Measurements from ENCODE around the gene SFXN2.
A peak's percentile ranks its signal among the peaks of the same experiment; 100 is the strongest.

SFXN2 gene

DNA sequence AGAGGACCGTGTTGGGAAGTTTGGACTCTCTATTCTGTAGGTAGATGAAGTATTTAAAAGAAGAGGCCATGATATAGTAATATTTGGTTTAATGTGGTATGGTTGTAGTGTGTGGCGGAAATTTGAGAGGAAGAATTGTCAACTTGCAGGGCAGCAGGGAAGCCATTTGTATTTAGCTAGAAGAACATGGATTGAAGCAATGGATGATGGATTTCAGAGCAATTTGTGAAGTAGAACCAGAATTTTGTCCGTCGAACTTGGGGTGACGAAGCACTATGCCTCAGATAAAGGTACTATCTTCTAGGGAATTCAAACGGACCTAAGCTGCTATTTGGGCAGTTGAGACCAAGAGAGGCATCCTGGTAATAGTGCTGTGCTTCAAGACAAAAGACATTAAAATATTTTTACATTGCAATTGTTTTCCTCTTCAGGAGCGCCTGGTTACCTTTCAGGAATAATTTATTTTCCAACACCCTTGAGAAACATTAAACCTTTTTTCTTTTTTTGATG, 28.7 kb downstream of the SFXN2 start:
- no peak for DNase-seq (ENCODE audit: low read depth, low spot score)
- H3K4me3 ChIP-seq (ENCODE audit: low read depth, low read length) = no peak overlapping the region
- in situ Hi-C loops (cut with HindIII; ENCODE audit: low sequenced_read_pairs) = no loop called here
- TF ChIP-seq, protein P1, sequence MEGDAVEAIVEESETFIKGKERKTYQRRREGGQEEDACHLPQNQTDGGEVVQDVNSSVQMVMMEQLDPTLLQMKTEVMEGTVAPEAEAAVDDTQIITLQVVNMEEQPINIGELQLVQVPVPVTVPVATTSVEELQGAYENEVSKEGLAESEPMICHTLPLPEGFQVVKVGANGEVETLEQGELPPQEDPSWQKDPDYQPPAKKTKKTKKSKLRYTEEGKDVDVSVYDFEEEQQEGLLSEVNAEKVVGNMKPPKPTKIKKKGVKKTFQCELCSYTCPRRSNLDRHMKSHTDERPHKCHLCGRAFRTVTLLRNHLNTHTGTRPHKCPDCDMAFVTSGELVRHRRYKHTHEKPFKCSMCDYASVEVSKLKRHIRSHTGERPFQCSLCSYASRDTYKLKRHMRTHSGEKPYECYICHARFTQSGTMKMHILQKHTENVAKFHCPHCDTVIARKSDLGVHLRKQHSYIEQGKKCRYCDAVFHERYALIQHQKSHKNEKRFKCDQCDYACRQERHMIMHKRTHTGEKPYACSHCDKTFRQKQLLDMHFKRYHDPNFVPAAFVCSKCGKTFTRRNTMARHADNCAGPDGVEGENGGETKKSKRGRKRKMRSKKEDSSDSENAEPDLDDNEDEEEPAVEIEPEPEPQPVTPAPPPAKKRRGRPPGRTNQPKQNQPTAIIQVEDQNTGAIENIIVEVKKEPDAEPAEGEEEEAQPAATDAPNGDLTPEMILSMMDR (IDR thresholded peaks at IDR 0.05; ENCODE audit: low read depth, low read length) = no peak

DNA sequence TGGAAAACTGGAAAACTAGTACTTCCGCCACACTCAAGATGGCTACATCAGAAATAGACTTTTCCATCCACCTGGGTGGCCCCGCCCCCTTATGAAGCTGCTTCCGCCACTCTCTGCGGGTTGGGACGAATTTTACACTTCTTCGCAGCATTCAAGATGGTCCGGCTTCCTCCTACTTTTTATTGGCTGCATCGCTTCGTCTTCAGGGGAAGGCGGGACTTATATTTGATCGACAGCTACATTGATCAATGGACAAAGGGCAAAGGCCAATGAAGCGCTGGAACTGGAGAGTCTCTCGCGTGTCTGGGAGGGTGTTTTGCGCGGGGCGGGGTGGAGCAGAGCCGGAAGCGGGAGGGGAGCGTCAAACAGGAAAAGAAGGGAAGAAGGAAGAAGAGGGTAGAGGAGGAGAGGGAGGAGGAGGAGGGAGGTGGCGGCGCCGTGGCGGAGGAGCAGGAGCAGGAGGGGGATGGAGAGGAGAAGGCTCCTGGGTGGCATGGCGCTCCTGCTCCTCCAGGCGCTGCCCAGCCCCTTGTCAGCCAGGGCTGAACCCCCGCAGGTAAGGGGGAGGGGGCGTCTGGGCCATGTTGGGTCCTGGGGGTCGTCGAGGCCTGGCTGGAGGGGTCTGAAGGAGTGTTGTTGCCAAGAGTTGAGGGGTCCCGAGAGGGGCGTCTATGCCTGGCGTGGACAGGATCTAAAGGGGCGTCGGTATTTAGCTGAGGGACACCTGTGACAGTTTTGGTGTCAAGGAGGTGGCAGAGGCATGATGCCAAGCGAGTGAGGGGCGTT, 29.3 kb downstream of the SFXN2 start, which contains the start of gene WBP1L:
WBP1L (plus strand) TSS at position 361 of the 786 bp plus-strand sequence; CDS start at position 467, 106 bp downstream.
- H3K4me3 ChIP-seq (ENCODE audit: low read depth, low read length) = peak within 1 kb of the TSS; percentile 99
- in situ Hi-C loops (cut with HindIII; ENCODE audit: low sequenced_read_pairs) = no loop called here
- DNase-seq (ENCODE audit: low read depth, low spot score) = peak; percentile 100
- TF ChIP-seq, protein P1 (IDR thresholded peaks at IDR 0.05; ENCODE audit: low read depth, low read length) = no peak

DNA sequence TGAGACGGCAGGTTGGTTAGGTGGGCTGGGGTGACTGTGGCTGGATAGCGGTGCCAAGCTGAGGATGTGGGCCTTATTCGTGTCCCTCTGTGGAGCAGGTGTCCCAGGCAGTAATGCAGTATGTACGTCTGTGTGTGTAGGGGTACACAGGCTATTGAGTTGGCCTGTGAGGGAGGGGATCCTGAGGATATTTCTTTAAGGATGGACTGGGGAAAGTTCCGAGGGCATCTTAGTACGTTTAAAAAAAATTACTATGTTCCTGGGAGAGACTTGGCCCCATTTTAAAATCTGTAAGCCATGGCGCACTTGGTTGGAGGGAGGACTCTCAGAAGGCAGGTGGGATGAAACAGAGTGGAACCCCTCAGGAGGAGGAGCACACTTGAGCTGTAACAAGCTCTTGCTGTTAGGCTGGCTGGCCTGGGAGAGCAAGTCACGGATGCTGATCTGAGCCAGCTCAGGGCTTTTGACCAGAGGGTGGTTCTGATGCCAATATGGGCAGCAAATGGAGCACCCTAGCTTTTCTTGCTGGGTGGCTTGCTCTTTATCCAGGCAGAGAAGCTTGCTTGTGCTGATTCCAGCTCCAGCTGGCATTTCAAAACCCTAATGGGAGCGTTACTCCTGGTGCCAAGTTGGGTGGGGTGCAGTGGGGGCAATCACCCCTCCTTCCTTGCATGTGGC, 30.1 kb downstream of the SFXN2 start:
- H3K4me3 ChIP-seq (ENCODE audit: low read depth, low read length) = peak overlapping the region; percentile 99
- DNase-seq (ENCODE audit: low read depth, low spot score) = peak; percentile 20
- in situ Hi-C loops (cut with HindIII; ENCODE audit: low sequenced_read_pairs) = no loop called here
- TF ChIP-seq, protein P1 (IDR thresholded peaks at IDR 0.05; ENCODE audit: low read depth, low read length) = no peak

DNA sequence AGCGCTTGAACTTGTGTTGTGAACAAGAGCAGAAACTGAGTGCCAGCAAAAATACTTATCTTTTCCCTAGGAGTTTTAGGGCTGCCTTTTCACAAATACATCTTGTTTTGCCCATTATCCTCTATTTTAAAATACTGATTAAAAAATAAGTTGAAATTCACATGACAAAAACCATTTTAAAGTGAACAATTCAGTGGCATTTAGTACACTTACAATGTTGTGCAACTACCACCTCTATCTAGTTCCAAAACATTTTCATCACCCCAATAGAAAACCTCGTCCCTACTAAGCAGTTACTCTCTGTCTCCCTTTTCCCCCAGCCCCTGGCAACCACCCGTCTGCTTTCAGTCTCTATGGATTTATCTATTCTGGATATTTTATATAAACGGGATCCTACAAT, 30.7 kb downstream of the SFXN2 start:
- H3K4me3 ChIP-seq (ENCODE audit: low read depth, low read length) = peak overlapping the region; percentile 99
- no peak for DNase-seq (ENCODE audit: low read depth, low spot score)
- in situ Hi-C loops (cut with HindIII; ENCODE audit: low sequenced_read_pairs) = no loop called here
- TF ChIP-seq, protein P1 (IDR thresholded peaks at IDR 0.05; ENCODE audit: low read depth, low read length) = no peak

DNA sequence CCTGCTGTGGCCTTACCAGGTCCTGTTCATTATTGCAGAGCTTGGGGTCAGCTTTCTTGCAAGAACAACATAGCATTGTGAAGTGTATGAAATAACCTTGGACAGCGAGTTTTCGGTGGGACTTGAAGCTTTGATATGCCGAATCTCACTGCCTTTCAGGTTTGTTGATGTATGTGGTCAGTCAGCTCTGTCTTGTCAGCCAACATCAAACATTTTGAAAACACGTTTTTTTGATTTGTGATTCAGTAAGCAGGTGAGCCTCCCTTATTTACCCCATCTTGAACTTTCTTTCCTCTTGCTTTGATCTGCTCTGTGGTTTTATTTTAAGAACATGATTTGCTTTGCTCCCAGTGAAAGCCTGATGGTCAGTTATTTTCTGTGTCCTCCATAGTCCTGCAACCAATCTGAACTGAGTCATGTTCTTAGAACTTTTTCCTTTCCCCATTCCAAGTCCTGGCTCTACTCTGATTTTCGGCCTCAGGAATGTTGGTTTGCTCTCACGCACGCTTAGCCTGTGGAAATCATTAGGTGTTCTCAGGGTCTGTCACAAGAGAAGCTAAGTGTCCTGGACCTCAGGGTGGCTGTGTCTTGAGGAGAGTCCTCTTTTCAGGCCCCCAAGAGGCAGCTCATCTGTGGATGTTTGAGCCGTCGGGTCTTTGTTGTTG, 38.0 kb downstream of the SFXN2 start:
- TF ChIP-seq, protein P1 (IDR thresholded peaks at IDR 0.05; ENCODE audit: low read depth, low read length) = no peak

DNA sequence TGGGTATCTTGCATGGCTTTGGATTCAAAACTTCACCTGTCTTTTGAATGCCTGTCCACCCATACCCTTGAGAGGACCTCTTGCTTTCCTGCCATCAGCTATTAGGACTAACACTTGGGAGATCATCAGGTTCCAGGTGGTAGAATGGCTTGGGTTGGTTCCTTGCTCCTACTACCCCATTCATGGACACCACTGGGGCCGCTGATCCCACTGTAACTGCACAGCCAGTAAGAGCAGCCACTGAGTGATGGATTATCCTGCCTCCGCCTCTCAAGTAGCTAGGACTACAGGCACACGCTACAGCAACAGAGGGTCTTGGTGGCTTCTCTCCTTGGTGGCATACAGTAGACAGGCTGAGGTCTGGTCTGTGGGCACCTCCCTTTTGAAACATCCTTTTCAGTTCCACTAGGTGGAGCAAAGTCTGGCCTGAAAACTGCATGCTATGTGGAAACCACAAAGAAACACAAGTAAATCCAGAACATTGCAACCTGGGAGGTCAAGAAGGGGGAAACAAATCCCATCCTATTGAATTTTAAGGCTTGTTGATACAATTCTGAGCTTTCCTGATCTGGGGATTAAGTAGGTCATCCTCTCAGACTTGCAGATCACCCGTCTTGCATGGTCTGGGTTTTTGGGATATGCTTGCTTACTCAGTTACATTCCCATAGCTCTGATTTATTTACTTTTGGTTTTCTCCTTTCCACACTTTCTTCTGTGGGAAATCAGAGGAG, 38.7 kb downstream of the SFXN2 start:
- DNase-seq (ENCODE audit: low read depth, low spot score) = peak; percentile 84
- H3K4me3 ChIP-seq (ENCODE audit: low read depth, low read length) = no peak overlapping the region
- TF ChIP-seq, protein P1 (IDR thresholded peaks at IDR 0.05; ENCODE audit: low read depth, low read length) = peak; percentile 68
- in situ Hi-C loops (cut with HindIII; ENCODE audit: low sequenced_read_pairs) = no loop called here

More for the DNA sequence above, 38.0 kb downstream of the SFXN2 start:
- no peak overlapping the region for H3K4me3 ChIP-seq (ENCODE audit: low read depth, low read length)
- DNase-seq (ENCODE audit: low read depth, low spot score) = peak; percentile 87
- in situ Hi-C loops (cut with HindIII; ENCODE audit: low sequenced_read_pairs) = no loop called here
